BLaER1 treated with 17β-estradiol and CSF1 and Interleukin-3, amounts not matched to agents 10 nM and 100 nM (cell line): ENCODE data around the gene BAIAP3.

Experiments used
- H3K27ac ChIP-seq, 11 experiments: shearing (Covaris generic); formaldehyde crosslinking; 2 replicates each; pipeline ENCODE4 v1.8.1; 2022
- H3K27me3 ChIP-seq, 11 experiments: shearing (Covaris generic); formaldehyde crosslinking; 2 replicates each; pipeline ENCODE4 v1.8.1; 2022
- H3K36me3 ChIP-seq, 11 experiments: shearing (Covaris generic); formaldehyde crosslinking; 2 replicates each; pipeline ENCODE4 v1.8.1; 2022
- H3K4me1 ChIP-seq, 10 experiments: shearing (Covaris generic); formaldehyde crosslinking; 2 replicates each; pipeline ENCODE4 v1.8.1; 2022
- H3K4me2 ChIP-seq, 11 experiments: shearing (Covaris generic); formaldehyde crosslinking; 2 replicates each; pipeline ENCODE4 v1.8.1; 2022
- H3K4me3 ChIP-seq, 10 experiments: shearing (Covaris generic); formaldehyde crosslinking; 2 replicates each; pipeline ENCODE4 v1.8.1; 2022
- H3K9ac ChIP-seq, 11 experiments: shearing (Covaris generic); formaldehyde crosslinking; 2 replicates each; pipeline ENCODE4 v1.8.1; 2022
- H3K9me3 ChIP-seq, 11 experiments: shearing (Covaris generic); formaldehyde crosslinking; replicated peaks in 1 of 11; 2 replicates each; pipeline ENCODE4 v1.8.1; 2022
- H4K20me1 ChIP-seq, 11 experiments: shearing (Covaris generic); formaldehyde crosslinking; 2 replicates each; pipeline ENCODE4 v1.8.1; 2022
- Cebpa-rat ChIP-seq, 11 experiments: shearing (Covaris generic); IDR thresholded peaks; 2 replicates each; pipeline ENCODE4 v1.8.1; 2022

BAIAP3 gene

GRCh38 chr16:1308036-1308976 lies 25.1 kb upstream of the BAIAP3 start:
- Histone ChIP-seq H3K4me1 (peaks cover 53 to 63% (median 61%) of the 10 kb centered on the region in 10 experiments), H4K20me1 (peaks cover 35 to 38% (median 36%) of the 10 kb centered on the region in 11 experiments), H3K9ac (peak overlapping the region; percentile 99 to 100 (median 100)), H3K9me3 (no peaks in the 10 kb centered on the region), H3K4me3 (peak overlapping the region; percentile 84 to 100 (median 98)), H3K27ac (peak overlapping the region; percentile 100), H3K36me3 (peaks cover 17 to 30% (median 24%) of the 10 kb centered on the region in 11 experiments; a peak in 21 of 22 replicates), H3K4me2 (peak overlapping the region in 9 of 11 experiments; percentile 19 to 52 (median 37); a peak in 10 of 22 replicates), H3K27me3 (no peaks in the 10 kb centered on the region)
- no peak for TF ChIP-seq Cebpa-rat (IDR thresholded peaks at IDR 0.05)

DNA sequence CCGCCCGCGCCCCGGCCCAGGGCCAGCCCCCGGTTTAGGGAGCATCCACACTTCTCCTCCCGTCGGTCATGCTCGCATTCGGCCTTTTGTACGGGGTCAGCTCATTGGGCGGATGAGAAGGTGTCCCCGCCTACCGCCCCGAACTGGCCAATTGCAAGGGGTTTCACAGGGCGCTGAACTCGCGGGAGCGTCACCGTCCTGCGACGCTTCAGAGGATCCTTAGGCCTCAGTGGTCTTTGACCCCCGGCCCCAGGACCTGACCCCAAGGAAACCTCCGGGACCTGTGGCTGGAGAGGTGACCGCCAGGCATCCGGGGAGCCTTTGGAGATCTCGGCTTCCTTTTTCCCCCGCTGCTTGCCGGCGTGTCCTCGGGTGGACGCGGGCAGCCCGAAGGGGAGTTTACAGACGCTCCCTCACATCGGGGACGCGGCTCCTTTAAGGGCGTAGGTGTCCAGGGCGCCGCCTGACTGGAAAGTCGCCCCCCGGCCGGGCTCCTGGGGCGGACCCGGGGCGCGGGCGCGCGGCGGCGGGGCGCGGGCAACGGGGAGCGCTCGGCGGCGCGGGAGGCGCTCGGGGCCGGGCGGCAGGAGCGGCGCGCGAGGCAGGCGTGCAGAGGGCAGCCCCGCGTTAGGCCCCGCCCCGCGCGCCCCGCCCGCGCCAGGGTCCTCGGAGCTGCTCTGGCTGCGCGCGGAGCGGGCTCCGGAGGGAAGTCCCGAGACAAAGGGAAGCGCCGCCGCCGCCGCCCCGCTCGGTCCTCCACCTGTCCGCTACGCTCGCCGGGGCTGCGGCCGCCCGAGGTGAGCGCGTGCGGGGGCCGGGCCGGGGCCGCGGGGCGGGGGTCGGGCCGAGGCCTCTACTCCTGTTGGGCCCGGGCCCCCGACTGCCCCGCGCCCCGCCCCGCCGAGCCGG lies 24.2 kb upstream of the BAIAP3 start, which contains the start of gene UBE2I:
Gene UBE2I (plus strand): TSS at position 660 of the 909 bp plus-strand sequence. CDS start 4,395 bp downstream, outside the sequence.
- no peak for TF ChIP-seq Cebpa-rat (IDR thresholded peaks at IDR 0.05)

DNA sequence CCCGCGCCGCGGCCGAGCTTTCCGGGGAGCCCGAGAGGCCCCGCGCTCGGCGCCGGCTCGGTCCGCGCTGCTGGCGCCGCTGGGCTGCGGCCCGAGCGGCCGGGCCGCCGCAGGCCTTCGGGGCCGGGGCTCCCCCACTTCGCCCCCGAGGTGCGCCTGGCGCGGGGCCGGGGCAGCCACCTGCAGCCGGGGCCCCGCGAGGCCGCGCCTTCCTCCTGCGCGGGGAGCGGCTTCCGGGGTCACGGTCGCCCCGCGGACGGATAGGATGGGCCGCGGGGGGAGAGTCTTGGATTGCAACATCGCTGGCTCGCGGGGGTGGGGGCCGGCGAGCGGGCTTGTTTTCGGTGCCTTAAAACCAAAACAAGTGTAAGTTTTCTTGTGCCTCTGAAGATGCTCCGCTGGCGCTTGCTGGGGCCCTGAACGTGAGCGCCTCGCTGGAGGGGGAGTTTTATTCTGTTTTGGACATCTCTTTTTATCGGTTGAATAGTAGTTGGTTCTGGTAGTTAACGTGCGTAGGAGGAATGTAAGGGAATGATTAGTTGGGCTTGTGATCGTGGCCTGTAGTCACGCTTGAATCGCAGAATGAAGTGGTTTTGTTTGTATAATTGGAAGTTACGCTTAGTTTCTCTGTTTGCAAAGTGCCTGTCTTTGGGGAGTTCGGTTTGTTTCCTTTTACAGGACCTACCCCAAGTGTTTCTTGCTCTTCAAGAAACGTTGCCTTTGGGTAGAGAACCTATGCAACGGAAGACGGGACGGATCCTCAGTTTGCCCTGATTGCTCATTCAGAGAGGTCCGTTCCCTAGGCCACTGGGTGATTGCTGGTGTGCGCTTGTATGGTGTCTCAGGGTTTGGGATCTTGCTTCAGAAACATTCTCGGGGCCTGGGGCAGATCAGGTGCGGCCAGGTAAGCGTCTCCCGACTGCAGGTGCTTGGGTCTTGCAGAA lies 23.3 kb upstream of the BAIAP3 start:
- Histone ChIP-seq H3K4me1 (peaks cover 35 to 52% (median 44%) of the 10 kb centered on the region in 10 experiments), H4K20me1 (peaks cover 53 to 56% (median 55%) of the 10 kb centered on the region in 11 experiments), H3K9me3 (no peaks in the 10 kb centered on the region), H3K36me3 (peaks cover 35 to 49% (median 42%) of the 10 kb centered on the region in 11 experiments), H3K27ac (peak overlapping the region; percentile 100), H3K27me3 (no peaks in the 10 kb centered on the region), H3K4me2 (peak overlapping the region; percentile 93 to 100 (median 98)), H3K4me3 (peak overlapping the region; percentile 84 to 100 (median 98)), H3K9ac (peak overlapping the region; percentile 99 to 100 (median 100))
- peak in 9 of 11 experiments; percentile 36 to 91 (median 66); a peak in 13 of 22 replicates for TF ChIP-seq Cebpa-rat (IDR thresholded peaks at IDR 0.05)

More for the DNA sequence above, 24.2 kb upstream of the BAIAP3 start, which contains the start of gene UBE2I:
- Histone ChIP-seq H4K20me1 (peaks cover 44 to 47% (median 45%) of the 10 kb centered on the region in 11 experiments), H3K27me3 (no peaks in the 10 kb centered on the region), H3K36me3 (peaks cover 26 to 39% (median 33%) of the 10 kb centered on the region in 11 experiments), H3K4me3 (peak within 1 kb of the TSS; percentile 84 to 100 (median 98)), H3K27ac (peak within 1 kb of the TSS; percentile 100), H3K4me2 (peak within 1 kb of the TSS; percentile 93 to 100 (median 98)), H3K9me3 (no peaks in the 10 kb centered on the region), H3K9ac (peak within 1 kb of the TSS; percentile 99 to 100 (median 100)), H3K4me1 (peaks cover 45 to 59% (median 52%) of the 10 kb centered on the region in 10 experiments)

DNA sequence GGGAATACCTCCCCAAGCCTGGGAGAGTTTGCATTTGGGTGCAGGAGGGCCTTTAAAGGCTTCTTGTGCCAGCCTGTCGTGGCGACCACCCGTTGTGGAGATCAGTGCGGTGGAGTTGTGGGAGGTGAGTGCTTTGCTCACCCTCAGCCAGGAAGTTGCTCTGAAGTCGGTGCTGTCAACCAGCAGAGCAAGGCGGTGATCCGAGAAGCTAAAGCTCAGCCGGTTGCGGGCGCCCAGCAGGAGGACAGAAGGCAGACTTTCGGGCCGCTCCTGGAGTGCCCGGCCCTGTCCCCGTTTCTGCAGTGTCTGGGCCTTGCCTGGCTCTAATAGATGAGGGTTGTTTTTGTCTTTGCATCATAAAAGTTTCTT lies 22.6 kb upstream of the BAIAP3 start:
- H3K27ac ChIP-seq = peak overlapping the region; percentile 100; a peak in 20 of 22 replicates
- TF ChIP-seq Cebpa-rat (IDR thresholded peaks at IDR 0.05) = no peak

DNA sequence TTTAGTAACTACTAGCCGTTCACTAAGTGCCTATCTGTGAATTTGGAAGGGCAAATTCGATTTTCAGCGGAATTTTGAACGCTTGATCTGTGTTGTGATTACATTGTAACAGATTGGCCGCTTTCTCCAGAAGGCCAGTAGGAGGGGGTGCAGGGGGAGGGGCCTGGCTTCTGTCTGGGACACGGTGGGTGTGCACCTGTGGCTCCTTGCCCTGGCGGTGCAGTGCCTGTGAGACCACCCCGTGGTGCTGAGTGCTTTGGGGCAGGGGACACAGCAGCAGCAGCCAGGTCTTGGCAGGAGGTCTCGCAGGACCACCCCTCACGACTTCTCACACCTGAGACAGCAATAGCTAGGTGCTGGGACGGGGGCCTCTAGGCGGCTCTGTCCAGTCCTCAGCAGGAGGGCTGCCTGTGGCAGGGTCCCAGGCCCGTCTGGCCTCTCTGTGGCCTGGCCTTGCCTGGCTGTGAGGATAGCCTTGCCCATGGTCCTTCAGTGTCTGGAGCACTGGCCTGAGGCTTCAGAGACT lies 22.2 kb upstream of the BAIAP3 start:
- peak overlapping the region; percentile 84 to 100 (median 98) for H3K4me3 ChIP-seq
- peaks cover 64 to 67% (median 66%) of the 10 kb centered on the region in 11 experiments for H4K20me1 ChIP-seq
- no peaks in the 10 kb centered on the region for H3K27me3 ChIP-seq
- peaks cover 46 to 60% (median 54%) of the 10 kb centered on the region in 11 experiments for H3K36me3 ChIP-seq
- H3K4me2 ChIP-seq = peak overlapping the region; percentile 93 to 100 (median 98)
- TF ChIP-seq Cebpa-rat (IDR thresholded peaks at IDR 0.05) = no peak
- peaks cover 24 to 41% (median 33%) of the 10 kb centered on the region in 10 experiments for H3K4me1 ChIP-seq
- H3K27ac ChIP-seq = peak overlapping the region in 9 of 11 experiments; percentile 100; a peak in 16 of 22 replicates
- peak overlapping the region; percentile 99 to 100 (median 100) for H3K9ac ChIP-seq
- H3K9me3 ChIP-seq = no peaks in the 10 kb centered on the region

More for the DNA sequence above, 22.6 kb upstream of the BAIAP3 start:
- H3K9me3 ChIP-seq = no peaks in the 10 kb centered on the region
- peak overlapping the region; percentile 99 to 100 (median 100) for H3K9ac ChIP-seq
- peak overlapping the region; percentile 93 to 100 (median 98) for H3K4me2 ChIP-seq
- H3K4me3 ChIP-seq = peak overlapping the region; percentile 84 to 100 (median 98)
- no peaks in the 10 kb centered on the region for H3K27me3 ChIP-seq
- H3K4me1 ChIP-seq = peaks cover 29 to 45% (median 37%) of the 10 kb centered on the region in 10 experiments
- peaks cover 60 to 63% (median 61%) of the 10 kb centered on the region in 11 experiments for H4K20me1 ChIP-seq
- H3K36me3 ChIP-seq = peaks cover 42 to 55% (median 49%) of the 10 kb centered on the region in 11 experiments

GRCh38 chr16:1311738-1312466 lies 21.5 kb upstream of the BAIAP3 start:
- no peaks in the 10 kb centered on the region for H3K27me3 ChIP-seq
- H3K9me3 ChIP-seq = no peaks in the 10 kb centered on the region
- TF ChIP-seq Cebpa-rat (IDR thresholded peaks at IDR 0.05) = no peak
- H3K9ac ChIP-seq = peak overlapping the region; percentile 99 to 100 (median 100)
- peak overlapping the region; percentile 84 to 100 (median 98) for H3K4me3 ChIP-seq
- peaks cover 52 to 66% (median 60%) of the 10 kb centered on the region in 11 experiments for H3K36me3 ChIP-seq
- H3K4me2 ChIP-seq = peak overlapping the region; percentile 93 to 100 (median 98)
- peaks cover 21 to 34% (median 27%) of the 10 kb centered on the region in 10 experiments for H3K4me1 ChIP-seq
- H4K20me1 ChIP-seq = peaks cover 71 to 74% (median 72%) of the 10 kb centered on the region in 11 experiments
- H3K27ac ChIP-seq = peak overlapping the region in 9 of 11 experiments; percentile 5 to 100 (median 100); a peak in 15 of 22 replicates

- H3K9me3 ChIP-seq = no peaks in the 10 kb centered on the region
- peak overlapping the region in 4 of 10 experiments; percentile 93 to 100 (median 100); a peak in 5 of 20 replicates for H3K4me3 ChIP-seq
- peaks cover 58 to 72% (median 65%) of the 10 kb centered on the region in 11 experiments for H3K36me3 ChIP-seq
- no peaks in the 10 kb centered on the region for H3K27me3 ChIP-seq
- peak overlapping the region in 2 of 11 experiments; percentile 2 to 100; a peak in 1 of 22 replicates for H3K27ac ChIP-seq
- peaks cover 76 to 79% (median 77%) of the 10 kb centered on the region in 11 experiments for H4K20me1 ChIP-seq
- H3K4me1 ChIP-seq = peaks cover 20 to 31% (median 23%) of the 10 kb centered on the region in 10 experiments
- peak overlapping the region; percentile 93 to 100 (median 98) for H3K4me2 ChIP-seq
- no peak for TF ChIP-seq Cebpa-rat (IDR thresholded peaks at IDR 0.05)
- peak overlapping the region; percentile 99 to 100 (median 100); a peak in 21 of 22 replicates for H3K9ac ChIP-seq
Observed at GRCh38 chr16:1312467-1312816, 21.0 kb upstream of the BAIAP3 start.
